H1 (cell line): ENCODE data around the gene RAPGEF5. TPM values are rescaled to one million over a fixed set of nuclear protein-coding genes. Genes with fewer than 3 reads are reported as not detected.

Source experiments
- CTCF ChIA-PET: fragments of 300-600 bp; sonication (Branson Sonifier 250); formaldehyde crosslinking; loops from one replicate; lab custom pipeline; 2021; ENCODE audit not compliant: partially characterized antibody; lab: Charles Lee
- POLR2A ChIA-PET: fragments of 300-600 bp; sonication (Branson Sonifier 250); formaldehyde crosslinking; loops from one replicate; lab custom pipeline; 2021; ENCODE audit warnings: inconsistent platforms; ENCODE audit not compliant: partially characterized antibody; lab: Charles Lee
- DNase-seq, 2 experiments: peaks; one replicate each; pipeline versions ENCODE4 v3.0.0 to v3.0.0-alpha.2; 2010 to 2022; ENCODE audit warnings: low spot score in 2 of 2, low read depth in 1 of 2, mixed read lengths in 1 of 2
- FAIRE-seq: peaks from 2 replicates; lab custom pipeline; 2011; peaks lifted over from hg19 to GRCh38; lab: Jason Lieb, UNC
- H2AFZ ChIP-seq: 2 replicates; pipeline ENCODE4 v1.8.1; 2012; ENCODE audit warnings: low read length, inconsistent platforms
- H2AK5ac ChIP-seq: 2 replicates; pipeline ENCODE4 v1.6.1; 2013; ENCODE audit warnings: low read depth, low read length
- H2BK120ac ChIP-seq: replicated peaks from 2 replicates; pipeline ENCODE3; 2013; ENCODE audit warnings: low read depth, low read length, inconsistent platforms
- H2BK12ac ChIP-seq: 2 replicates; pipeline ENCODE4 v1.6.1; 2013; ENCODE audit warnings: low read depth, low read length
- H2BK15ac ChIP-seq: 2 replicates; pipeline ENCODE4 v1.6.1; 2013; ENCODE audit warnings: low read length
- H2BK20ac ChIP-seq: 2 replicates; pipeline ENCODE4 v1.6.1; 2013; ENCODE audit warnings: low read length
- H2BK5ac ChIP-seq: 2 replicates; pipeline ENCODE4 v1.6.1; 2013; ENCODE audit warnings: low read depth, low read length
- H3K14ac ChIP-seq: 2 replicates; pipeline ENCODE4 v1.6.1; 2013; ENCODE audit warnings: inconsistent platforms; ENCODE audit not compliant: insufficient read length
- H3K18ac ChIP-seq: 2 replicates; pipeline ENCODE4 v1.6.1; 2013; ENCODE audit warnings: low read length; ENCODE audit errors: extremely low read depth
- H3K23ac ChIP-seq: 2 replicates; pipeline ENCODE4 v1.6.1; 2013; ENCODE audit warnings: inconsistent platforms; ENCODE audit not compliant: insufficient read length
- H3K23me2 ChIP-seq: 2 replicates; pipeline ENCODE4 v1.6.1; 2013; ENCODE audit warnings: low read depth, low read length
- H3K27ac ChIP-seq: 2 replicates; pipeline ENCODE4 v1.6.1; 2011; ENCODE audit warnings: low read depth, low read length, inconsistent platforms
- H3K27me3 ChIP-seq, 4 experiments: replicated peaks in 1 of 4; 1 replicate in 1 of 4; 2 replicates in 3 of 4; pipeline versions ENCODE4 v1.6.1 to v1.8.1; 2011 to 2013; ENCODE audit warnings: low read length in 3 of 4, mild to moderate bottlenecking in 3 of 4, inconsistent platforms in 2 of 4, mixed read lengths in 2 of 4, moderate library complexity in 1 of 4; ENCODE audit not compliant: control insufficient read depth in 3 of 4, insufficient read depth in 3 of 4; ENCODE audit errors: extremely low read depth in 1 of 4
- H3K36me3 ChIP-seq, 4 experiments: 2 replicates each; pipeline versions ENCODE4 v1.6.1 to v1.8.1; 2011 to 2013; ENCODE audit warnings: mild to moderate bottlenecking in 4 of 4, low read length in 3 of 4, moderate library complexity in 2 of 4, control low read depth in 1 of 4, inconsistent platforms in 1 of 4; ENCODE audit not compliant: insufficient read depth in 4 of 4, control insufficient read depth in 2 of 4
- H3K4ac ChIP-seq: replicated peaks from 2 replicates; pipeline ENCODE3; 2013; ENCODE audit warnings: low read length, low read depth, mixed read lengths, inconsistent platforms; ENCODE audit not compliant: insufficient read length
- H3K4me1 ChIP-seq, 4 experiments: replicated peaks in 1 of 4; 1 replicate in 1 of 4; 2 replicates in 3 of 4; pipeline versions ENCODE4 v1.6.1 to v1.8.1; 2011 to 2013; ENCODE audit warnings: low read length in 3 of 4, inconsistent platforms in 2 of 4, mixed read lengths in 1 of 4; ENCODE audit not compliant: insufficient read depth in 4 of 4, control insufficient read depth in 3 of 4
- H3K4me2 ChIP-seq, 2 experiments: 2 replicates each; pipeline versions ENCODE4 v1.6.1 to v1.8.1; 2011 to 2013; ENCODE audit warnings: low read depth in 2 of 2, low read length in 2 of 2, control low read depth in 1 of 2, inconsistent platforms in 1 of 2, mild to moderate bottlenecking in 1 of 2; ENCODE audit not compliant: insufficient read depth in 1 of 2
- H3K4me3 ChIP-seq, 4 experiments: fragments of 200-600, 300-600 bp in 1 of 4; sonication (generic), shearing (Covaris generic), sonication (Bioruptor Twin) in 1 of 4; 2 replicates each; pipeline versions ENCODE4 v1.5.1 to v1.8.1; 2011 to 2016; ENCODE audit warnings: low read length in 4 of 4, low read depth in 3 of 4, control low read depth in 2 of 4, inconsistent platforms in 2 of 4, mild to moderate bottlenecking in 2 of 4, mixed read lengths in 1 of 4, moderate library complexity in 1 of 4; ENCODE audit not compliant: insufficient read depth in 2 of 4; ENCODE audit errors: extremely low read depth in 1 of 4
- H3K56ac ChIP-seq: replicated peaks from 2 replicates; pipeline ENCODE3; 2013; ENCODE audit warnings: low read depth, mild to moderate bottlenecking, mixed read lengths, low read length, inconsistent platforms; ENCODE audit not compliant: insufficient read length
- H3K79me1 ChIP-seq: 2 replicates; pipeline ENCODE4 v1.6.1; 2013; ENCODE audit warnings: low read depth, low read length, control low read depth
- H3K79me2 ChIP-seq, 2 experiments: 2 replicates each; pipeline versions ENCODE4 v1.6.1 to v1.8.1; 2012 to 2013; ENCODE audit warnings: low read length in 2 of 2, mild to moderate bottlenecking in 2 of 2, inconsistent platforms in 1 of 2; ENCODE audit not compliant: insufficient read depth in 2 of 2, control insufficient read depth in 1 of 2
- H3K9ac ChIP-seq, 4 experiments: replicated peaks in 1 of 4; 1 replicate in 1 of 4; 2 replicates in 3 of 4; pipeline versions ENCODE4 v1.6.1 to v1.8.1; 2011 to 2013; ENCODE audit warnings: low read depth in 3 of 4, low read length in 3 of 4, control low read depth in 2 of 4, mild to moderate bottlenecking in 2 of 4, moderate library complexity in 2 of 4, inconsistent platforms in 1 of 4; ENCODE audit errors: extremely low read depth in 1 of 4
- H3K9me3 ChIP-seq, 2 experiments: 2 replicates each; pipeline versions ENCODE4 v1.6.1 to v1.8.1; 2012 to 2013; ENCODE audit warnings: mild to moderate bottlenecking in 2 of 2, moderate library complexity in 2 of 2, control low read depth in 1 of 2, inconsistent platforms in 1 of 2, low read depth in 1 of 2, low read length in 1 of 2, mixed read lengths in 1 of 2; ENCODE audit not compliant: insufficient read depth in 2 of 2
- H4K20me1 ChIP-seq, 2 experiments: replicated peaks in 1 of 2; 2 replicates each; pipeline versions ENCODE3 to v1.8.1; 2011 to 2013; ENCODE audit warnings: inconsistent platforms in 2 of 2, low read length in 2 of 2, mild to moderate bottlenecking in 1 of 2; ENCODE audit not compliant: insufficient read depth in 2 of 2, control insufficient read depth in 1 of 2
- H4K5ac ChIP-seq: 2 replicates; pipeline ENCODE4 v1.6.1; 2013; ENCODE audit warnings: low read length, low read depth, mixed read lengths, inconsistent platforms; ENCODE audit not compliant: insufficient read length
- H4K8ac ChIP-seq: 2 replicates; pipeline ENCODE4 v1.8.0; 2013; ENCODE audit warnings: mild to moderate bottlenecking, moderate library complexity, low read length, inconsistent platforms; ENCODE audit not compliant: insufficient read depth; ENCODE audit errors: extremely low read depth
- H4K91ac ChIP-seq: replicated peaks from 2 replicates; pipeline ENCODE3; 2013; ENCODE audit warnings: low read length, mixed read lengths, inconsistent platforms; ENCODE audit not compliant: insufficient read length
- CHD1 ChIP-seq: IDR thresholded peaks from 2 replicates; pipeline ENCODE4 v1.6.1; 2012; ENCODE audit warnings: low read depth, low read length, improper control_type of control experiment
- CREB1 ChIP-seq: IDR thresholded peaks from 2 replicates; pipeline ENCODE4 v1.6.1; 2012; ENCODE audit warnings: inconsistent platforms
- CTBP2 ChIP-seq: IDR thresholded peaks from 2 replicates; pipeline ENCODE4 v1.7.0; 2011; ENCODE audit warnings: borderline replicate concordance, mild to moderate bottlenecking, moderate library complexity, mixed read lengths, low read length; ENCODE audit not compliant: insufficient read depth, insufficient read length
- GTF2F1 ChIP-seq: IDR thresholded peaks from 2 replicates; pipeline ENCODE4 v1.6.1; 2012; ENCODE audit warnings: low read depth, low read length, improper control_type of control experiment, borderline replicate concordance
- HDAC2 ChIP-seq, 2 experiments: fragments of 300-600 bp in 1 of 2; sonication (generic) in 1 of 2; IDR thresholded peaks; 2 replicates each; pipeline ENCODE4 v1.6.1; 2011 to 2012; ENCODE audit warnings: low read depth in 2 of 2, low read length in 2 of 2, mild to moderate bottlenecking in 2 of 2, moderate library complexity in 2 of 2, borderline replicate concordance in 1 of 2, inconsistent platforms in 1 of 2
- KDM4A ChIP-seq: IDR thresholded peaks from one replicate; pipeline ENCODE4 v1.7.1; 2012; ENCODE audit warnings: low read depth, mild to moderate bottlenecking, moderate library complexity, low read length, inconsistent platforms; ENCODE audit not compliant: severe bottlenecking
- POLR2AphosphoS5 ChIP-seq: IDR thresholded peaks from 2 replicates; pipeline ENCODE4 v1.6.1; 2011; ENCODE audit warnings: low read depth, low read length
- SAP30 ChIP-seq: fragments of 300-600 bp; sonication (generic); IDR thresholded peaks from 2 replicates; pipeline ENCODE4 v1.7.1; 2012; ENCODE audit warnings: low read length, moderate library complexity, mild to moderate bottlenecking, inconsistent platforms; ENCODE audit not compliant: insufficient read depth, insufficient replicate concordance
- SIRT6 ChIP-seq: IDR thresholded peaks from one replicate; pipeline ENCODE4 v1.7.1; 2012; ENCODE audit warnings: low read length, inconsistent platforms
- SUZ12 ChIP-seq: fragments of 200-600 bp; sonication (generic); IDR thresholded peaks from 2 replicates; pipeline ENCODE4 v1.6.1; 2012; ENCODE audit warnings: mild to moderate bottlenecking, inconsistent platforms, low read length, moderate library complexity, mixed read lengths
- TAF7 ChIP-seq: optimal IDR thresholded peaks from 2 replicates; pipeline ENCODE3; 2011; ENCODE audit warnings: low read depth, mild to moderate bottlenecking, inconsistent platforms, low read length, moderate library complexity, borderline replicate concordance
- YY1 ChIP-seq: IDR thresholded peaks from 2 replicates; pipeline ENCODE4 v1.6.1; 2011; ENCODE audit warnings: low read depth, mild to moderate bottlenecking, low read length
- ZNF274 ChIP-seq: IDR thresholded peaks from 2 replicates; pipeline ENCODE4 v1.7.0; 2012; ENCODE audit warnings: low read length, borderline replicate concordance; ENCODE audit errors: extremely low read depth
- WGBS, 2 experiments: shearing (Covaris generic) in 1 of 2; methylation state at CpG; one replicate each; pipeline versions ENCODE4 v1.1.6 to v1.1.7; 2013 to 2015; ENCODE audit warnings: low lambda C conversion rate in 2 of 2, mixed read lengths in 2 of 2, inconsistent platforms in 1 of 2, low coverage in 1 of 2, missing lambda C conversion rate in 1 of 2; ENCODE audit not compliant: insufficient replicate concordance in 2 of 2, insufficient coverage in 1 of 2, insufficient read length in 1 of 2; ENCODE audit errors: extremely low coverage in 1 of 2, missing lambda C conversion rate in 1 of 2; 5-methylcytosine and 5-hydroxymethylcytosine counted together
- polyA plus RNA-seq, 7 experiments: library from polyadenylated mRNA; depleted of rRNA in 3 of 7; stranded (reverse) in 5 of 7; unstranded in 2 of 7; fragments of >200 nt in 5 of 7; fragments of 200-250 nt in 2 of 7; gene quantifications; 1 replicate in 5 of 7; 2 replicates in 1 of 7; 4 replicates in 1 of 7; pipeline versions ENCODE4 v1.2.1 to v1.2.3, GENCODE V29; 2011 to 2013; ENCODE audit warnings: missing spikeins in 2 of 7, mixed read lengths in 2 of 7
- total RNA-seq: library from RNA; stranded (reverse); fragmentation: NEBNext Ultra II Directional; extraction: Animal tissue kit (Norgen Biotek cat#: 25700); gene quantifications from 2 replicates; pipeline ENCODE4 v1.2.1, GENCODE V29; 2021
- TF ChIP-seq, protein P1 (sequence below): IDR thresholded peaks from 2 replicates; pipeline ENCODE4 v1.6.1; 2012; ENCODE audit warnings: inconsistent platforms

The RAPGEF5 gene
- total and polyA plus RNA-seq, 2 of the 8 experiments (the other 6 are each of a cell fraction or from before 2014, with no cell fraction given) = 4.4 to 22.9 TPM

DNA sequence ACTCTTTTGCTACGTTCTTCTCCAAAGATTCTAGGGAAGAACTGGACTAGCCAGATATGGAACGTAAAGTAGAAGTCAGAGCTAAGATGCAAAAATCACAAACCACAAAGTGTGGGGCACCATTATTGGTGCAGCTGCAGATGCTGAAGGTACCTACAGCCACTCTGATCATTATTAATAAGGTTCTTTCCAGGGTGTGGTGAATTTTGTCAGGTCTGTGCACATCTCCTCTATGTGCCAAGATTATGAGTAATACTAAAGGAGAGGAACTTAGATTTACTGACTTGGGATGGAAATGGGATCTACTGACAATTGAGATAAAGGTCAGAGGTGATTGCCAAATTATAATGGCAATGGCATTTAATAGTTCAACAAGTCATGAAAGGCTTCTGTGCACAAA is 148.2 kb downstream of the RAPGEF5 start:
- Histone ChIP-seq H4K8ac (no peak overlapping the region), H3K27ac (no peak overlapping the region), H2BK120ac (no peak overlapping the region), H3K56ac (no peak overlapping the region), H2BK5ac (no peak overlapping the region), H2BK15ac (no peak overlapping the region), H4K5ac (no peak overlapping the region), H3K18ac (no peak overlapping the region), H4K91ac (no peak overlapping the region), H3K4ac (no peak overlapping the region), H3K23ac (no peak overlapping the region), H2BK12ac (no peak overlapping the region), H3K14ac (no peak overlapping the region), H3K23me2 (no peaks in the 10 kb centered on the region), H3K79me2 (no peaks in the 10 kb centered on the region), H3K4me1 (no peaks in the 10 kb centered on the region), H2AK5ac (no peak overlapping the region), H3K27me3 (no peaks in the 10 kb centered on the region), H2BK20ac (no peak overlapping the region), H3K4me2 (no peak overlapping the region), H2AFZ (no peak overlapping the region), H3K36me3 (no peaks in the 10 kb centered on the region; a peak in 1 of 8 replicates), H4K20me1 (no peaks in the 10 kb centered on the region), H3K9me3 (no peaks in the 10 kb centered on the region), H3K79me1 (no peaks in the 10 kb centered on the region), H3K4me3 (no peak overlapping the region), H3K9ac (no peak overlapping the region)
- DNase-seq (no peak), FAIRE-seq (no peak)
- WGBS, 2 experiments = 96% methylated on average over 2 of the region's 2 CpGs; no CpG with 5 or more reads in 1 of the 2 experiments
- CTCF ChIA-PET = interaction anchor here (0.6 to 0.8 kb wide), 2 partner anchors 9 to 955 kb away, joined by 3 read pairs; no protein-coding TSS in a partner anchor
- POLR2A ChIA-PET = no interaction called here
- TF ChIP-seq CTBP2 (no peak), POLR2AphosphoS5 (no peak), SUZ12 (no peak), ZNF274 (no peak), SAP30 (no peak), CREB1 (no peak), GTF2F1 (no peak), KDM4A (no peak), YY1 (no peak), HDAC2 (IDR thresholded peaks at IDR 0.05; ENCODE audit: borderline replicate concordance in 1 of 2, low read depth in 2 of 2, low read length in 2 of 2) (no peak), TAF7 (no peak), SIRT6 (no peak), CHD1 (no peak)
- TF ChIP-seq, protein P1, sequence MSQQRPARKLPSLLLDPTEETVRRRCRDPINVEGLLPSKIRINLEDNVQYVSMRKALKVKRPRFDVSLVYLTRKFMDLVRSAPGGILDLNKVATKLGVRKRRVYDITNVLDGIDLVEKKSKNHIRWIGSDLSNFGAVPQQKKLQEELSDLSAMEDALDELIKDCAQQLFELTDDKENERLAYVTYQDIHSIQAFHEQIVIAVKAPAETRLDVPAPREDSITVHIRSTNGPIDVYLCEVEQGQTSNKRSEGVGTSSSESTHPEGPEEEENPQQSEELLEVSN = no peak
